GM18507 (cell line): ENCODE measurements around the gene RBM12.
"Not testable (repeated sequence)": the region's sequence is repeated elsewhere in the genome, so short reads cannot be mapped to it uniquely, and the experiment has no call there.

Source experiments
- DNase-seq: peaks from one replicate; pipeline ENCODE4 v3.0.0; 2011; ENCODE audit warnings: low read depth; ENCODE audit not compliant: insufficient read length; ENCODE audit errors: extremely low spot score
- FAIRE-seq: peaks from 2 replicates; lab custom pipeline; 2011; peaks lifted over from hg19 to GRCh38; lab: Jason Lieb, UNC

RBM12 gene

GRCh38 chr20:35699127-35699956 lies 34.6 kb upstream of the RBM12 start, which contains the start of the genes NFS1 and ROMO1:
Gene NFS1, minus strand, starts transcription at chr20:35699352. Its CDS starts 64 bp downstream, at chr20:35699288.
Gene ROMO1, plus strand, starts transcription at chr20:35699405. Its CDS starts 228 bp downstream, at chr20:35699633.
- FAIRE-seq (peak; percentile 81), DNase-seq (peak; percentile 84)

GRCh38 chr20:35698298-35699126 lies 33.8 kb upstream of the RBM12 start:
- FAIRE-seq (no peak), DNase-seq (no peak)

- FAIRE-seq (no peak), DNase-seq (no peak)
These were observed 33.1 kb upstream of the RBM12 start for GRCh38 chr20:35697696-35698297.

- no peak for DNase-seq
- no peak for FAIRE-seq
These were observed 31.3 kb upstream of the RBM12 start for GRCh38 chr20:35695978-35696377.

- FAIRE-seq (no peak), DNase-seq (no peak)
These were observed 30.6 kb upstream of the RBM12 start for GRCh38 chr20:35695245-35695749.

- DNase-seq, result no peak
- no peak for FAIRE-seq
These were observed 25.6 kb upstream of the RBM12 start for GRCh38 chr20:35690265-35690664.

GRCh38 chr20:35686872-35687271 lies 22.2 kb upstream of the RBM12 start:
- FAIRE-seq, result not testable (repeated sequence)

GRCh38 chr20:35685368-35685767 lies 20.7 kb upstream of the RBM12 start:
- FAIRE-seq, DNase-seq: not testable (repeated sequence)

More at GRCh38 chr20:35686872-35687271, 22.2 kb upstream of the RBM12 start:
- not testable (repeated sequence) for DNase-seq

- DNase-seq (no peak), FAIRE-seq (no peak)
These were observed 17.3 kb upstream of the RBM12 start for GRCh38 chr20:35681960-35682359.

GRCh38 chr20:35680452-35681183 lies 15.9 kb upstream of the RBM12 start:
- FAIRE-seq (no peak), DNase-seq (no peak)

- no peak for FAIRE-seq
- DNase-seq, result no peak
These were observed 10.2 kb upstream of the RBM12 start for GRCh38 chr20:35674921-35675320.

- no peak for FAIRE-seq
- no peak for DNase-seq
These were observed 9.2 kb upstream of the RBM12 start for GRCh38 chr20:35673884-35674283.

- DNase-seq, result no peak
- FAIRE-seq, result no peak
These were observed 5.0 kb upstream of the RBM12 start for GRCh38 chr20:35669681-35670080.

- no peak for DNase-seq
- FAIRE-seq, result no peak
These were observed 4.5 kb upstream of the RBM12 start for GRCh38 chr20:35669221-35669620.

- FAIRE-seq, result no peak
- DNase-seq, result no peak
These were observed 1.2 kb upstream of the RBM12 start for GRCh38 chr20:35665949-35666288.

- peak; percentile 17 for DNase-seq
- peak; percentile 64 for FAIRE-seq
These were observed 909 bp downstream of the RBM12 start for GRCh38 chr20:35663516-35664465.

- DNase-seq (no peak), FAIRE-seq (no peak)
These were observed 2.1 kb downstream of the RBM12 start for GRCh38 chr20:35662551-35662950.

- FAIRE-seq, result no peak
- no peak for DNase-seq
These were observed 2.8 kb downstream of the RBM12 start for GRCh38 chr20:35661908-35662307.
